Astrocyte of the cerebellum (primary cell): ENCODE measurements around the gene JPT2.

Experiments used
- DNase-seq: peaks from one replicate; pipeline ENCODE4 v3.0.0-alpha.2; 2011; ENCODE audit warnings: low read depth
- H3K4me3 ChIP-seq: 2 replicates; pipeline ENCODE4 v1.5.1; 2011; ENCODE audit warnings: mild to moderate bottlenecking, low read depth, low read length, moderate library complexity
- in situ Hi-C: cut with HindIII; loops from 2 replicates; pipeline ENCODE4 v1.10.0; 2017; ENCODE audit warnings: low sequenced_read_pairs
- TF ChIP-seq, protein P1 (sequence below): IDR thresholded peaks from 2 replicates; pipeline ENCODE4 v1.5.1; 2012; ENCODE audit warnings: low read length, low read depth, moderate library complexity, mild to moderate bottlenecking; ENCODE audit errors: missing control alignments

JPT2 gene, protein sequence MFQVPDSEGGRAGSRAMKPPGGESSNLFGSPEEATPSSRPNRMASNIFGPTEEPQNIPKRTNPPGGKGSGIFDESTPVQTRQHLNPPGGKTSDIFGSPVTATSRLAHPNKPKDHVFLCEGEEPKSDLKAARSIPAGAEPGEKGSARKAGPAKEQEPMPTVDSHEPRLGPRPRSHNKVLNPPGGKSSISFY

GRCh38 chr16:1677942-1678499, at the start of gene JPT2:
Gene JPT2 (plus strand): TSS chr16:1678279. CDS start chr16:1678313, 34 bp downstream.
- DNase-seq = peak; percentile 92
- TF ChIP-seq, protein P1, sequence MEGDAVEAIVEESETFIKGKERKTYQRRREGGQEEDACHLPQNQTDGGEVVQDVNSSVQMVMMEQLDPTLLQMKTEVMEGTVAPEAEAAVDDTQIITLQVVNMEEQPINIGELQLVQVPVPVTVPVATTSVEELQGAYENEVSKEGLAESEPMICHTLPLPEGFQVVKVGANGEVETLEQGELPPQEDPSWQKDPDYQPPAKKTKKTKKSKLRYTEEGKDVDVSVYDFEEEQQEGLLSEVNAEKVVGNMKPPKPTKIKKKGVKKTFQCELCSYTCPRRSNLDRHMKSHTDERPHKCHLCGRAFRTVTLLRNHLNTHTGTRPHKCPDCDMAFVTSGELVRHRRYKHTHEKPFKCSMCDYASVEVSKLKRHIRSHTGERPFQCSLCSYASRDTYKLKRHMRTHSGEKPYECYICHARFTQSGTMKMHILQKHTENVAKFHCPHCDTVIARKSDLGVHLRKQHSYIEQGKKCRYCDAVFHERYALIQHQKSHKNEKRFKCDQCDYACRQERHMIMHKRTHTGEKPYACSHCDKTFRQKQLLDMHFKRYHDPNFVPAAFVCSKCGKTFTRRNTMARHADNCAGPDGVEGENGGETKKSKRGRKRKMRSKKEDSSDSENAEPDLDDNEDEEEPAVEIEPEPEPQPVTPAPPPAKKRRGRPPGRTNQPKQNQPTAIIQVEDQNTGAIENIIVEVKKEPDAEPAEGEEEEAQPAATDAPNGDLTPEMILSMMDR = no peak
- in situ Hi-C loops = no loop called here
- peak within 1 kb of the TSS; percentile 83 for H3K4me3 ChIP-seq

DNA sequence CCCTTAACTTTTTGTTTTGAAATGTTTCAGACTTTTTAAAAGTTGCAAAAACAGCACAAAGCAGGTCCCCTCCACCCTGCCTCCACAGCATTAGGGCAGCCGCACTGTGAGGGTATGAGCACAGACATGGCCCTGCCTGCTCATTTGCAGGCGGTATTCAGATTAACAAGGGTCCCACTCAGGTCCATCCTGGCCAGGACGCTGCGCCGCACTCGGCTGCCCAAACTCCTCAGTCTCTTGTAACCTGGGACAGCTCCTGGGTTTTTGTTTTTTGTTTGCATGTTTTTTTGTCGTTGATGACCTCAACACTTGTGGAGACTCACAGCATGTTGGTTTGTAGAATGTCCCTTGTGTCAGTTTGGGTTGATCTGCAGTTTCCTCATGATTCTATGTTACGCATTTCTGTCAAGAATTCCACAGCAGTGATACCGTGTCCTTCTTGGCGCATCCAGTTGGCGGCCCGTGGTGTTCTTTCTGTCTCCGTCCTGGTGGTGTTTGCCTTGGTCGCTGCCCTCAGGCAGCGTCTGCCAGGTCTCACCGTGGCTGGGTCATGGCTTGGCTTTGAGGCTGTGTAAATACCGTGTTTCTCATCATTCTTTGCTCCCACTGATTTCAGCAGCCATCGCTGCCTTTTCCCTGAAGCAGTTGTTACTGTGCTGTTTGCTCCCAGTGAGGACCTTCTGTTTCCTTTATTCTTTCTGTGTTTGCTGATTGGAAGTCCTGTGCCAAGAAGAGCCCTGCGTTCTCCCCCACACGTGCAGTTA, 47.4 kb upstream of the JPT2 start:
- TF ChIP-seq, protein P1 = no peak
- H3K4me3 ChIP-seq = no peak overlapping the region
- in situ Hi-C loops = no loop called here
- DNase-seq = no peak

DNA sequence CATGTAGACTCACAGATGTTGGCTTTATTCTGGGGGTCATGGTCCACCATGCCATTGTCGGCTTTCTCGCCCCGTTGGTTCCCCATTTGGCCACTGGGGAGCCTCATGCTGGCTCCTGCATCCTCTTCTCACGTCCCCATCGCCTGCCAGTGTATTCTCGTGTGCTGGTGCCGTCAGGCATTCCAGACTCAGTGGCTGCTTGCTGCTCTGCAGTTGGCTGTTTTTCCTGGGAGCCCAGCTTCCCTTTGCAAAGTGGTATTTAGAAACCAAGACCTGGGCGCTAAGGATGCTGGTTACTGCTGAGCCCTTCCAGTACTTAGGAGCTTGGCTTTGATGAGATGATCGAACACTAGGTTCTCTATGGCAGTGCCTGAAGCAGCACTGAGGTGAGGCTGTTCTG, 46.8 kb upstream of the JPT2 start:
- DNase-seq = no peak
- TF ChIP-seq, protein P1 = no peak
- H3K4me3 ChIP-seq = no peak overlapping the region
- in situ Hi-C loops = no loop called here

- no peak overlapping the region for H3K4me3 ChIP-seq
- no peak for DNase-seq
- in situ Hi-C loops = no loop called here
- TF ChIP-seq, protein P1 = no peak
Observed at GRCh38 chr16:1631931-1632637, 46.0 kb upstream of the JPT2 start.

- in situ Hi-C loops = no loop called here
- no peak for DNase-seq
- TF ChIP-seq, protein P1 = no peak
- H3K4me3 ChIP-seq = no peak overlapping the region
Observed at GRCh38 chr16:1632638-1632970, 45.5 kb upstream of the JPT2 start.

DNA sequence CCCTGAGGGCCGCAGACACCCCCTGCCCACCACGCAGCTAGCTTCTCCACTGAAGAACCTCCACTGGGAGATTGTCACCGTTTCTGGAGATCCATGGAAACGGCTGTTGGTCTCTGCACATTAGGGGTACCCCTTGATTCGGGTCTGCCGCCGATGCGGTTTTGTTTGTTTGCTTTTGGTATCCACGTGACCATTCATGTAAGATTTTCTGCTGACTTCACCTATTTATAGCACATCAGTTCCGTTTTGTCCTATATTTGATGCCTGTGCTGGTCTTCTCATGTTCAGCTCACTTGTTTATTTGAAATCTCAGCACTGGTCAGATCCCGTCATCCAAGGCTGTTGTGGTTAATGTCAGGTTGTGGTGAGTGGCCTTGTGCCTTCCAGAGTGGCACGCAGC, 44.8 kb upstream of the JPT2 start:
- DNase-seq = no peak
- H3K4me3 ChIP-seq = no peak overlapping the region
- TF ChIP-seq, protein P1 = no peak
- in situ Hi-C loops = no loop called here
